Measurements from ENCODE around the gene SERPINI1. TPM values are rescaled to one million over a fixed set of nuclear protein-coding genes. Genes with fewer than 3 reads are reported as not detected.

SERPINI1 gene
- polyA plus RNA-seq, 4 donors: 39.6 to 54.0 (median 44.0) TPM

DNA sequence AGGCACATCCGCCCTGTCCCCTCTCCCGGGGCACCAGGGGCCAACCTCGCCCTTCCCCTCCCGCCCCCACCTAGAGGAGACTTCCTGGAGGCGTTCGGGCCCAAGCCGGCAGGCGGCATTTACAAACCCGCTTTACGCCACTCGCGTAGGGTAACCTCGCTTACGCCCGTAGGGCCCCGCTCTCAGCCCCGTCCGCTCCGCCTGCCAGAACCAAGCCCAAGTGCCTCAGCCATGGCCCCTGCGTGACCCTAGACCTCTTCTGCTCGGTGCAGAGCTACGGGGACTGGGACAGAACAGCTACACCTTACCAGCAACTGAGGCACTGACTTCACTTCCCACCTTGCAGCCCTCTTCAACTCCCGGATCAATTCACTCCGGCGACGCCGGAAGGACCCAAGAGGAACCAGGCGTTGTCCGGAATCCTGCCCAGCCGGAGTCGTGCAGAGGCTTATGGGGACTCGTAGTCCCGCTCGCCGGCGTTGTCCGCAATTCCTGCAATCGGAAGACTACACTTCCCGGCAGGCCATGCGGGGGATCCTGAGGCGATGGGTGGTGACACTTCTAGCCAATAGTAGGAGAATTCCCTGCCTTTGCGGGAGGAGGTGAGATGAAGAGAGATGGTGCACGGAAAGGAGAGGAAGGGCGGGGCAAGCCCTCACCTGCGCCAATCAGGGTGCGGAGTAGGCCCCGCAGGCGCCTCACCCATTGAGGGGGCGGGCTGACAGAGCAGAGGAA is 856 bp upstream of the SERPINI1 start, which contains the start of gene PDCD10:
PDCD10 (minus strand) TSS at position 395 of the 735 bp plus-strand sequence. CDS start 14,735 bp downstream, outside the sequence.
- peak; percentile 88 to 98 (median 94) for DNase-seq (ENCODE audit: low read depth in 4 of 4, low spot score in 2 of 4)

DNA sequence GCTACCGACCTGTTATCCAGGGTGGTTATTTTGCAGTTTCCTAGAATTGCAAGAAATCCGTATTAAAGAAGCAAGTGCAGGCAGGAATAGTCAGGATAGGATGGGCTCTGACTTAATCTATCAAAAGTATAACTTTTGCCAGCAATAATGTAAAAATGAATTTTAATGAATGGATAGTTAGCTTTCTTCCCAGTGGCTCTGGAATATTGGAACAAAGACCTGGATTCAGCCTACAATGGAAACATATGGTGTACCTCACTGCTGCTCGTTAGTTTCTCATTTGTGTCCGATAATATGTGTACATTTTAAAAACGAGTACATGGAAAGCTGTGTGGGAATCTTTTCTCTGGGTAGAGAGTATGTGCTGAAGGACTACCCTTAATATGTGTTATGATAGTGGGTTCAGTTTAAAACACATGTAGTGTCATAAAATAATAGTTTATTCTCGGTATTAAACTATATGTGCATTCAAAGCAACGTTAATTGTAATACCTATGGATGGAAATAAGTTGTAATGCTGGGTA is 805 bp downstream of the SERPINI1 start:
- DNase-seq (ENCODE audit: low read depth in 4 of 4, low spot score in 2 of 4): no peak

DNA sequence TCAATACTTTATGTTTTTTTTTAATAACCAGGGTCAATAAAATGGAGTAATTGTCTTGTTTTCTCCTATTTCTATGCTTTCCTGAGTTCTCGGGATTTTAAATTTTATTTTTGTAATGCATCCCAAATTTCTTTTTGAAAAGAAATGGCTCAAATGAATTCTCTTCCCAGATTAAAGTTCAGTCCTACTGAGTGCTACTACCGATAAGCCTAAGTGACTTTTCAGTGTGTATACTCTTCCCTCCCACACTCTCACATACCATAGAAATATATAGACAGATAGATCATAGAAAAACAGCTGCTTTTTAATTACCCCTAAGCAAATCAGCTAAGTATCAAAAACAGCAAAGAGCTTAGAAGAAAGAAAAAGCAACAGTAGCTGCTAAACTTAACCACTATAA is 1.5 kb downstream of the SERPINI1 start:
- DNase-seq (ENCODE audit: low read depth in 4 of 4, low spot score in 2 of 4): no peak

DNA sequence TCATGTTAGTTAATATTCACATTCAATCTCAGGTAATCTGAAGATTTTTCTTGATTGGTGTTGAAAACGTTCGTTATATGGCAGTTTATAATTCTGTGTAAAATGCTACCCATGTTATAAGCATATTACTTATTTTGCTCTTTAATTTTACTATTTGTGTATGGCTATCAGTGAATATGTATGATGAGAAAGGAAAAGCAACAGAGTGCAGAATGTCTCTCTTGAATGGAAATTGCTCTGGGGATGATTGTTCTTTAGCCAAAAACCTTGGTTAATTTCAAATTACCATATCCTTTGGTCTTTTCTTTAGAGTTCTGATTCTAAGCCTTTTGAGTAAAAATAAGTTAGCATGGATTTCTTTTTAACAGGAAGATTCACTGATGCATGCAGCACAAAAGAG is 2.5 kb downstream of the SERPINI1 start:
- no peak for DNase-seq (ENCODE audit: low read depth in 4 of 4, low spot score in 2 of 4)

DNA sequence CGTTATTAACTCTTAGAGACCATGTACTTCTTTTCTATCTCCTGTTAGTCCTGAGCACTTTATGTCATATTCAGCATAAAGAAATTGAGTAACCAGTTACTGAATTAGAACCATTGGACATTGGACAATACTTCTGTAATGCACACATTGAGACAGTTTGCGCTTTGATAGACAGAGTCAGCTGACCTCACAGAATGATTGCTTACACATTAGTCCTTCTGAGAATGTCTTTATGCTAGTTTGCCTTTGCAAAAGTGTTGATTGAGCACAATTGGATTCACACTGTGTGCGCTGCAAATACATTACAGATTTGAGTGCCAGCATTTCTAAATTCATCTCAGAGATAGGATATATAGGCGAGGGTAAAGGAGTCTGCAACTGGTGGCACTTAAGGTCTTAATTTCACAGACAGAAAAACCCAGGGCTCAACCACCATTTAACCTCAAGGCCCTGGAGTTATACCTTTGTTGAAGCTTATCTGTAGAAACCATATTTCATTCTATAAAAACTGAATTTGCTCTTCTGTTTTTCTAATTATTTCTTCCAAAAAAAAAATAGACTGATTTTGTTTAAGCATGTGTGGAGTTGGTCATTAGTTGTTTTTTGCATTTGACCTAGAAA is 3.8 kb downstream of the SERPINI1 start:
- no peak for DNase-seq (ENCODE audit: low read depth in 4 of 4, low spot score in 2 of 4)

DNA sequence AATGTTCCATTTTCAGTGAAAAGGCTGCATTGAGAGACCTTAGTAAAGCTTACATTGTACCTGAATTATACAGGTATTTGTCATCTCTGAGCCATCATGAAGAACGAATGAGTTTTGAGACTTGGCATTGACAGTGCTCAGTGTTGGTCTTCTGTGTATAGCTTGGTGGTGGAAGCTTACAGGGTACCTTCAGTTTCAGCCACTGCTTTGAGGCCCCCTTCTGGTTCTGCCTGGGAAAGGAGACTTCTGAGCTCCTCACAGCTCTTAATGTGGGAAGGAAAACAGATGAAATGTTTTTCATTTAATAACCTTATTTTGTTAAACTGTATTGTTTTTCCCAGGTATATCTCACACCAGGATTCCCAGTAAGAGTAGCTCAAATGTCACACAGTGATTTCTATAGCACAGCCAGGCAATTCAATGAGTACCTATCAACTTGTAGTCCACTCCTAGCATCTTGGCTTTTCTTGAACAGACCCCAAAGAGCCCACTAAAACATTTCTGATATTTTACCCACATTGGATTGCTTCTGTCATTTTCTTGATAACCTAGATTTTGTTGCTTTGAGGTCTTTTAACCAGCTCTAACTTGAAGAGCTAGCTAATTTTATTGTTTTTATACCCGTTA is 5.6 kb downstream of the SERPINI1 start:
- DNase-seq (ENCODE audit: low read depth in 4 of 4, low spot score in 2 of 4): no peak

DNA sequence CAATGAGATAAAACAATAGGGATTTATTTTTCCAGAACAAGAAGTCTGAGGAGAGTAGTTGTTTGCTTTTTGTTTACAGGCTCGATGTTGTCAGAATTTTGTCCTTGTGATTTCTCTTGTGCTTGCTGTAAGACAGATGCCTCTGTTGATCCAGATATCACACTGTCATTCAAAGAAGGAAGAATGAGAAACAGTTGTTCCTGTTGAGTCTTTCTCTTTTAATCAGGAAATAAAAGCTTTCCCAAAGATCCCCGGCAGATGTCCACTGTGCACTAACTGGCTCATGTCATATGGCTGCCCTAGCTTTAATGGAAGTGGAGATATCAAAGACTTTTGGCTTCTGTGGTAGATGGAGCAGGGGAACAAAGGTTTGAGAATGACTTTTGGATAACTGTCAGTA is 6.8 kb downstream of the SERPINI1 start:
- DNase-seq (ENCODE audit: low read depth in 4 of 4, low spot score in 2 of 4): no peak

DNA sequence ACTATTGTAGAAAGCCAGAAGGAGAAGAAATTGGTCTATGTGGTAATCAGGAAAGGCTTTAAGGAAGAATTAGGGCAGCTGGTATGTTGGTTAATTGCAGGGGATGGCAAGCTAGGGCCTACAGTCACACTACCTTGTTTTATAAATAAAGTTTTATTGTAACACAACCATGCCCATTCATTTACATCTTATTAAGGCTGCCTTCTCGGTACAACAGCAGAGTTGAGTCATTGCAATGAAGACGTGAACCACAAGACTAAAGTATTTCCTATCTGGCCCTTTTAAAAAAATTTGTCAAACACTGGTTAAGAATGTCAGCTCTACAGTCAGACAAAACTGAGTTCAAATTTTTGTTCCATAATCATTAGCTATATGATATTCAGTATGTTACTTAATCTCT is 8.3 kb downstream of the SERPINI1 start:
- no peak for DNase-seq (ENCODE audit: low read depth in 4 of 4, low spot score in 2 of 4)

DNA sequence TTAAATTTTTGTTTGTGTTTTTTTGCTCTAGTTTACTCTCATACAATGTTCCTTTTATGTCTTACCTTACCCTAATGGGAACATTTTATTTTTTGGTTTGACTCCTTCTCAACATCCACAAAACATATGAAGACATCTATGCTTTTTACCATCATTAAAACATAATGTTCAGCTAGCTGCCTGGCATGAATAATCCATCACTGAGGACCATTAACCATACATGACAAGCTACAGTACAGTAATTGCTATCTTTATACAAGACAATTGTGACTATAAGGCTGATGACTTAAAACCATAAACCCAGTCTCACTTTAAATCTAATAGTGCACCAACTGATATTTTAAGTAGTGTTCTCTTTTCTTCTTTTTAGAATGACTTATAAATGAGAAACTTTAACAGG is 13.7 kb downstream of the SERPINI1 start:
- DNase-seq (ENCODE audit: low read depth in 4 of 4, low spot score in 2 of 4): no peak

DNA sequence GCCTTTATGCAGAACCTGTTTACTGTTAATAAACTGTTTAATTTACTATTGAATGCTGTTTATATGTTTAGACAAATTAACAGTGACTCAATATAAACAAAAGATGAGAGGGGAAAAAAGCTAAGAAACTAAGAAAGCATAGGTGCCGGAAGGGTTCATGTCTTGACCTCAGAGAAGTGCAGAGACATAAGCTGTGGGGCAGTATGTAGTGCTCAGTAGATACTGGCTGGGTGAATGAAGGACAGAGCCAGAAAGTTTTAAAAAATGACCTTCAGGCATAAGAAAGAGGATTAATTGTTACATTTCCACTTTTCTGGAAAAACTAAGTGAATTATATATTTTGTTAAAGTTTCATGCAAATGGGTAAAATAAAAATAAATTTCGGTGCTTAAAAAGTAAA is 14.2 kb downstream of the SERPINI1 start:
- no peak for DNase-seq (ENCODE audit: low read depth in 4 of 4, low spot score in 2 of 4)

DNA sequence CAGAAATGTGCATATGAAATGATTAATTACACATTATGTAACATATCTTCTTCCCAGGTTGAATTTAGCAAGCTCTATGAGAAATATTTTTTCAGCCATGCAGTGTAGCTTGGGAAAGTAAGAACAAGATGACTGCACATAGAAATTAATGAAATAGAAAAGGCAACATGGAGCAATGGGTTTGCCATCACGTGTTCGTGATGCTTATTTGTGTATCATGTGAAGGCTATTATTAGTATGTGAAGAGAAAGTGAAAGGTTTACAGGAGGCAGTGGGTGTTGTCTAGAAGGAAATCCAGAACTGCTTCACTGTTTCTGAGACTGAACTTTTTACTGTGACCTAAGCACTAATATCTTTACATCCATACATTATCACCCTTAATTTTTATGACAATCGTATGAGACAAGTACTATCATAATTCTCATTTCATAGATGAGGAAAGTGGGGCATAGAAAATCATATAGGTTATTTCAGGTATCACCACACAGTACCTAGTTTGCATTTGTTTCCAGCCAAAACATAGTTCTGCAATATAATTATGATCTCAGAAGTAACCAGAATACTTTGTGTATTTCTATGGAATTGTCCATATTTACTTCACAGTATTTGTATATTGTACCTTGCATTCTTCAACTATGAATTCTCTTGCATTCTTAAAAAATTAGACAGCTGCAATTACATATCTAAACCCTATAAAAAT is 14.9 kb downstream of the SERPINI1 start:
- DNase-seq (ENCODE audit: low read depth in 4 of 4, low spot score in 2 of 4): no peak

DNA sequence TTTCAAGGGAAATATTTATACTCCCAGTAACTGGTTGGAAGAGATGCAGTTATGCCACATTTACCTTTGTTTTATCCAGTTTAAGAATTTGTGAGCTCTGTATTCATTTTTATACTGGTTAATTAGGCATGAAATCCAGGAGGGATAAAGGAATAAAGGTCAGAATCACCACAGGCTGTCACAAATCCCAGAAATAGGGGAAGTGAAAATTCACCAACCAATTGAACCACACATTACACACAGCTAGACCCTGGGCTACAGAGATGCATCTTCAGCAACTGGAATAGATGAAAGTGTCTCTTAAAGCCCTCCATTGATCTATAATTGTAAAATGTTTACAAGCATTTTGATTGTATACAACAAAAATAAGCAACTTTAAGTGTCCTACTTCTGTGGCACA is 18.5 kb downstream of the SERPINI1 start:
- no peak for DNase-seq (ENCODE audit: low read depth in 4 of 4, low spot score in 2 of 4)

DNA sequence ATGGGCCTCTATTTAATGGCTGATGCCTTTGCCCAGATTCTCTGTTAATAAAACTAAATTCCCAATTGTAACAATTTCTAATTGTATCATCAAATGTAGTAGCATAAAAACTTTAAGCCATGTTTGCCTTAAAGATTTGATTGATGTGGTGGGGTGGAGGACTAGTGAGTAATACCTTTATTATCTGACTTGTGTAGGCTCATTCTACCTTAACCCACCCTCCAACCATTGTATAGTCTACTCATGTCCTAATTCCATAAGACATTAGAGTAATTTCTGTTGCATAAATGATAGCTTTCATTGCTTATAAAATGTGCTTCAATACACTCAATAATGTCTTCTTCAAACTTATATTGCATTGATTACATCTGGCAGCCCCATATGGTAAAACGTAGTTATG is 25.8 kb downstream of the SERPINI1 start:
- no peak for DNase-seq (ENCODE audit: low read depth in 4 of 4, low spot score in 2 of 4)

DNA sequence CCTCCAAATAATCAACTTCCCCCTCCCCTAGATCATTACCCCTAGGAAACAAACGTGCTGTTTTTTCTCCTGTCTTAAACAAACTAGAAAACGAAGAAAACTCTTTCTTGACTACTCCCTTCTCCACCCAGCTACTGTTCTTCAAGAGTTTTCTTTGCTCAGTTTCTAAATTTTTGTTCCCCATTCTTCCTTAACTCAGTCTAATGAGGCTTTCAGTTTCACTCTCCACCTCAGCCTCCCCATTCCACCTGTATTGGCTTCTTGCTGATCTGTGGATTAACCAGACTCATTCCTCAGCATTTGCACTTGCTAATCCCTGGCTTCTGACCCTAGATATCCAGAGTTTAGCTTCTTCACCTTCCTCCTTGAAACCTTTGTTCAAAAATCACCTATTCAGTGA is 26.8 kb downstream of the SERPINI1 start:
- no peak for DNase-seq (ENCODE audit: low read depth in 4 of 4, low spot score in 2 of 4)

DNA sequence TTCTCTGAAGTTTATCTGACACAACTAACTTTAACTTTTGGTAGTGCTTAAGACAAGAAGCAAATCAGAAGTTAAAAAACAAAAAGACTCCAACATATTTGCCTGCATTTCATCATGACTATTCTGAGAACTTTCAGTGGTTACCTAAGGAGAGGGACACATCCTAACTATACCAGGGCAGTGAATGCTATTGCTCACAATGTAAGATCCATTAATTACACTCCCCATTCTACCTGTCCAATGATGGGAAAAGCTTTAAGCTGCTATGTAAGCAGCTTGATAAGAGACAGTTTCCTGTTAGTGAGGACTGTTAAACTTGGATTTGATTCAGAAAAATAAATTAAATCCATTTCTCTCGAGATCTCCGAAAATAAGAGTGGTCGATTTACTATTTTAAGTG is 37.5 kb downstream of the SERPINI1 start:
- DNase-seq (ENCODE audit: low read depth in 4 of 4, low spot score in 2 of 4): no peak

DNA sequence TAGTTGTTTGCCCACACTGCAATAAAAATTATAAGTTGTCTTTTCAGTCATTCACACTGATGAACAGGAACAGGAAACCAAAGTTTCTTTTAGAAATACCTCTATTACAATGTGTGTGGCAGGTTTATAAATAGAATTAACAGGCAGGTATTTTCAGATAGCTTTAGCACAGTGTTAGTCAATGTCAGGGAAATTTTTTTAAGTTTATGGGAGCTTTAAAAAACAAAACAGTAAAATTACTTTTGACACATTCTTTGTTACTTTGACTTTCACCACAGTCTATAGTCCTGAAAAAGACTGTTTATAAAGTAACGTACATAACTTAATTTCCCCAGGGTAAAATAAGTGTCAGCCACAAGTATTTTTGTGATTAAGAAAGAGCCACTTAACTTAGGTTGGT is 38.1 kb downstream of the SERPINI1 start:
- no peak for DNase-seq (ENCODE audit: low read depth in 4 of 4, low spot score in 2 of 4)

DNA sequence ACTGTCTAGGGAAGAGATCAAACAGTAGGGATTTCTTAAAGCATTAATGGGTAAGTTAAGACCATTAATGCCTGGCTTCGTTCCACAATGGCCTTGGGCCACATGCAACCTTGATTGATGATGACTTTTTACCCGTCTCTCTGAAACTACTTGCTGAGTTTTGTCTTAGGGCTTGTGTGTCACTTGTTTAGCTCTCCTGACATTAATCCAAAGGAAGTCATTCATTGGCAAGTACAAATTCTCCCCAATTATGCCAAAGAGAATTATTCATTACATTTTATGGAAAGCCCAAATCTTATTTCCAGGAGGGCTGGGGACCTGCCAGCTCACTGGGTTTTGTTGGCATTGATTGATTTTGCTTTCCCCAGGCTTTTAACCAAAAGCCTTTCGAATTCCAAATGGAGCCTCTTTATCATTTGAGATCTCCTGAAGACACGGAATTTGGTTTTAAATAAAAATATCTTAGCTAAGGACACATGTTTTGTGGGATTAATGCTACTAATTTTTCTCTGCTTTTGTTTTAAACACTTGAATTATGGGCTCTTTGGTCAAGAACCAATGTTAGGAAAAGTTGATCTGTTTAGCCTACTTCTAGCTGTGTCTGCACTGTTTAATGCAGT is 40.7 kb downstream of the SERPINI1 start:
- DNase-seq (ENCODE audit: low read depth in 4 of 4, low spot score in 2 of 4): no peak

DNA sequence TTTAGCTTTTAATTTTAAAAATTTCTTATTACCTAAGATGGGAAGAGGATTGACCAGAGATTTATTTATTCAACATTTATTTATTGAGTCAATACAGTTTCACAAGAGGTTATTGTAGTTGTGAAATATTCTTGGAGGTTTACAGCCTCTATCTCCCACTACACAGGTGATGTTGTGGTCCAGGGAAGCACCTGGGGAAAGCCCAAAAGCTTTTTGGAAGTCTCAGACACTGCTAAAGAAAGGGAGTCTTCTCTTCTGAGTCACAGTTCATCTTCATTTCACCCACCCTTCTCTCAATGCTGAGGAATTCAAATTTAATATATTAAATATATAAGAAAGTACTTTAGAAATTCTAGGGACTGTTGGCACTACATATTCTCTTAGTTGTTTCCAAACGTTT is 41.8 kb downstream of the SERPINI1 start:
- DNase-seq (ENCODE audit: low read depth in 4 of 4, low spot score in 2 of 4): no peak

DNA sequence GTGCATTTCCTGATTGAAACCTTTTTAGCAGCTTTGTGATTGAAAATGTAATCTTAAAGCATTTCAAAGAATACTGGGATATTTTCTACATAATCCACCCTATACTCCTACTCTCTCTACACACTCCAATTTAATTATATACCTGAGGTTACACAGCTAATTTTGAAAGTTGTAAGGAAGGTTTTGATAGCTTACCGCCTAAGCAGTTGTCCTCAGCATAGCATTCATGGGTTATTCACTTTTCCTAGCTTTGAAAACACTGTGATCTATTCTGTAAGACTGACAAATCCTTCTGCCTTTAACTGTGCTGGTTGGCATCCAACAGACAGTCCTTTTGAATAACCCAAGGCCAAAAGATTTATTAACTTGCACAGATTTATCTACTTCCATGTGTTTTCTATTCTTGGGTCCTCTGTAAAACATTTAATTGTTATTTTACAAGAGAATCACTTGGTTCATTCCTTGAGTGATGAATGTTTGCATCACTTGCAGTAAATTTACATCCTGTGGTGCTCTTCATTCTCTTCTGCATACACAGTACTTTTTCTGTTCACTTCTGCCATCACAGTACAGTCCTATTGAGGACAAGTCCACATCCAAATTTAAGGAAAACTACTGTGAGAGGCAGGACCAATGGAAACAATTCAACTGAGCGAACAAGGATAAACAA is 44.8 kb downstream of the SERPINI1 start:
- no peak for DNase-seq (ENCODE audit: low read depth in 4 of 4, low spot score in 2 of 4)

DNA sequence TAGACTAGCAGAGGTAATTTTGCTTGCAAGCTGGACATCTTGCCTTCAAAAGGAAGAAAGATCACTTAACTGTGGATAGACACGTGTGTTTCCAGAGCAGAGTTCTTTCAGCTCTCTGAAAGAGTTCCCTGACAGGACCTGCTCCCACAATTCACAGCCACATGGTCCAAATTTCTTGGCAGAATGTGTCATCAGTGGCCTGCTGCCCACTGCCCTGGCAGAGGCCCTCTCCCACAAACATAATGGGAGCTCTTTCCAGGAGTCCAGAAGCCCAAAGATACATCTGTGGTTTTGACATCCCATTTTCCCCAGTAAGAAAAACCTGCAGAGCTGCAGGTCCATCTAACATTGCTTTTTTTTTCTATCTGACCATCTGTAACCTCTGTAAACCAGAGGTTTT is 48.3 kb downstream of the SERPINI1 start:
- DNase-seq (ENCODE audit: low read depth in 4 of 4, low spot score in 2 of 4): no peak

All from left renal cortex interstitium (tissue), 4 donors.